Measurements from ENCODE around the gene CDH24.
"Not testable (repeated sequence)": the region's sequence is repeated elsewhere in the genome, so short reads cannot be mapped to it uniquely, and the experiment has no call there.

Gene CDH24

GRCh38 chr14:23020143-23021128 lies 36.9 kb downstream of the CDH24 start:
- no peak for DNase-seq (ENCODE audit: low spot score)

- no peak for DNase-seq (ENCODE audit: low spot score)
Measured at GRCh38 chr14:23018107-23018506, 39.2 kb downstream of the CDH24 start.

GRCh38 chr14:23017091-23017490 lies 40.2 kb downstream of the CDH24 start:
- DNase-seq (ENCODE audit: low spot score) = no peak

- DNase-seq (ENCODE audit: low spot score) = no peak
Measured at GRCh38 chr14:23015618-23016017, 41.7 kb downstream of the CDH24 start.

DNA sequence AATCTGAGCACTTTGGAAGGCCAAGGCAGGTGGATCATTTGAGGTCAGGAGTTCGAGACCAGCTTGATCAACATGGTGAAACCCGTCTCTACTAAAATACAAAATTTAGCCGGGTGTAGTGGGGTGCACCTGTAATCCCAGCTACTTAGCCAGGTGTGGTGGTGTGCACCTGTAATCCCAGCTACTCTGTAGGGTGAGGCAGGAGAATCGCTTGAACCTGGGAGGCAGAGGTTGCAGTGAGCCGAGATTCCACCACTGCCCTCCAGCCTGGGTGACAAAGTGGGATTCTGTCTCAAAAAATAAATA lies 43.6 kb downstream of the CDH24 start:
- DNase-seq (ENCODE audit: low spot score) = not testable (repeated sequence)

DNA sequence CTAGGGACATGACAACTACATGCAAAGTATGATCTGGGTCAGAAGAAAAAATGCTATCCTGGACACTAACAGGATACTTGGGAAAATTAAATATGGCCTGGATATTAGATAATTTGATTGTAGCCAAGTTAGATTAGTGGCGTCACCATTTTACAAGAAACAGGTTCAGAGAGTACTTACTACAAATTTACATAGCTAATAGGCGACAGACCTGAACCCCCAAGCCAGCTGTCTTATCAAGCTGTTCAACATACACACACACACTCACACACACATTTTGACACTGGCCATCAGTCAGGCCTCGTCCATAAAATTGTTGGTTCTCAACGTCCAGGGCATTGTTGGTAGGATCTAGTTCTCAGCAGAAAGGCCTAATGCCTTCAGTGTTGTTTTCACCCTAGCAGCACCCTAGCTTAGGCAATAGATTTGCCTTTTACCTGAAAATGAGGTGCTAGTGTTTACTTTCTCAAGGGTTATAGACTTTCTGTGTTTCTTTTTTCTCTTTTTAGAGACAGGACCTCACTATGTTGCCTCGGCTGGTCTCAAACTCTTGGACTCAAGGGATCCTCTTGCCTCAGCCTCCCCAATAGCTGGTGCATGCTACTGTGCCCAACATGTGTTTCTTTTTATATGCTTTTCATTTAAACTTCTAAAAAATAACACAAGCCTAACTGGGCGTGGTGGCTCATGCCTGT lies 44.1 kb downstream of the CDH24 start:
- DNase-seq (ENCODE audit: low spot score) = no peak

DNA sequence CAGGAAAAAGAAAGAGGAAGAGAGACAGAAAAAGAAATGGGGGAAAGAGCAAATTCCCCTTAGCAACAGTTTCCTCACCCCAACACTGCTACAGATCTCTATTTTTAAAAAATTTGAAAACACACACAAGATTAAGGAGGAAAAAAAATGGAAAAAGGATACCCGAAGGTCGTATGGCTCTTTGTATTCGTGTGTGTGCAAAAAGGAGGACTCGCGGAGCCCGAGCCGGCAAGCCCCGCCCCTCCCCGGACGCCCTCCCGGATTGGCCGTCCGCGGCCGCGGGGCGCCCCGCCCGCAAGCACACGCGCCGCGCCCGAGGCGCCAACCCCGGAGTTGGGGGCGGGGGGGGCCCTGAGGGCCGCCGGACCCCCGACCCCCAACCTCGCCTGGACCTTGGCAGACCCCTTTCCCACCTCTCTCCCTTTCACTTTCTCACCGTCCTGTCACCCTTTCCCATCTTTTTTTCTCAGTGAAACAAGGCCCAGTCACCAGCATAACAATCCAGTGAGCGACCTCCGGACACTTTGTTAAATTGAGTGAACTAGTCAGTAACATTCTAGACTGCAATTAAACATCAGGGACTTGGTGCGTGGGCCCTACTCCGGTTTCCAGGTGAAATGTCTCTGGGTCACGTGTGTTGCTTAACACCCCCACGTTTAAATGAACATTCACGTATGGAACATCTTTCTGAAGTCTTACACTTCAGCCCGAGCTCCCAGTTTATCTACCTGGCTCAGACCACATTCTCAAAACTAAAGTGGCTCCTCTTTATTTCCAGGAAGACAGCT lies 47.2 kb downstream of the CDH24 start, which contains the start of gene C14orf93:
Gene C14orf93, minus strand, starts transcription at position 205 of the 788 bp plus-strand sequence. CDS start 11,120 bp downstream, outside the sequence.
- DNase-seq (ENCODE audit: low spot score) = peak; percentile 96

DNA sequence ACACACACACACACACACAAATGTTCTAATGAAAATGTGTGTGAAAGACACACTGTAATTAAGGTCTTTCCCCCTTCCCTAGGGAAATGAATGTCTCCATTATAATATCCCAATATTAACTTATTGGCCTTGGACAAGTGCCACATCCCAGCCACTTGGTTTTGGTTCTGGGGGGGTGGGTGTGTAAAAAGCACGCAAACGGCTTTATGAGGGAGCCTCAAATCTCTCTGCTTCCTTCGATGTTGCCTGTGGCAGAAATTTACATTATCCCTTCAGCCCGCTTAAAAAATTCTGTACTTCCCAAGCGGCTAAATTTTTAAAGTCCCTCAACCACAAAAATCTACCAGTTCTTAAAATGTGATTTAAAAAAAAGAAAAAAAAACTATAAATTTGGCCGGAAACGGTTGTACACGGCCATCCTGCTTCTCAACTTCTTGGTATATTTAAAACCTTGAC lies 47.8 kb downstream of the CDH24 start:
- DNase-seq (ENCODE audit: low spot score) = no peak

DNA sequence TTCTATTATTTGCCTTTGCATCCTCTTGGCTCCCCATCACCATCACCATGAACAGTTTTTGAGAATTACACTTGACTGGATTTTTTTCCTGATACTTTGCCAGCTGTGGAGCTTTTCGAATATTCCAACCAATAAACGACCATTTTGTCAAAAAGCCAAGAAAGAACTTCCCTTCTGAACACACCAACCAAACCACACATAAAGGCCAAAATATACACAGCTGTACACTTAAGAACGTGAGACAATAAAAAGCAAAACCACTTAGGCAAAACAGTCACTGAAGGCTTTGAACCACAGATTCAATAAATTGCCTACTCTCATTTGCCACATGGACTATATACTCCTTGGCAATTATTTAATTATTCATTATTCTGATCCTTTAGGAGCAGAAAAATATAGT lies 48.5 kb downstream of the CDH24 start:
- no peak for DNase-seq (ENCODE audit: low spot score)

DNA sequence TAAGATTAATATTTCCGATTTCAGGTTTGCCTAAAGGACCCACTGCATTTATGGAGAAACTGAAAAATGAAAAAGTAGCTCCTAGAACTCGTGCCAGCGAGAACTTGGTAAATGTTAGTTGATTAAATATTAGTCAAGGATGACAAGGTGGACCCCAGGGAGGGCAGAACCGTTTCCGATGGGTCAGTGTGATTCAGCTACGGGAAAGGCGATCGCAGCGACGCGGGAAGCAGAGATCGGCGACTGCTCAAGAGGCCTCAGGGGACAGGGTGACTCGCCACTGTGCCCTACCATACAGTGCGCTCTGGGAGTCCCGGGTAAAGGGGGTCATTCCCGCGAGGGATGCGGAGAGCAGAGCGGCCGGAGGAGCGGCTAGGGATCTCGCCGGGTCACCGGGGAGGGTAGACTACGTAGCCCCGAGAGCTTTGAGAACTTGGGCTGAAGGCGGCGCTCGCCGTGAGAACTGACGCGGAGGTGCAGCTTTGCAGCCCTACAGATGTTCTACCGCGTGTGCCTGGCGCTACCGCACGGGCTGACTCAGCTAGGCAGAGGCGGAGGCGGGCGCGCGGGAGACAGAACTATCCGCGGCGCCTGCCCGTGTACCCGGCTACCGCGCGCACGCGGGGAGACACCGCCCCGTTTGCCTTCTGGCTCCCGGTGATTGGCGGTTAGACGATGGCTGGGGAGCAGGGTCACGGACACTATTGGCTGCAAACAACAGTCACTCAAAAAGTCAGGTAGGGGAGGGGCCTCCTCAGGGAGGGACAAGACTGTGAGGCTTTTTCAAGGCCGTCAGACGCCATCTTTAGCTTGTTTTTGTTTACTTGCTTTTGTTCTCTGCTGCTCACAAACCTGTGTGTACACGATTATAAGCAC lies 50.5 kb downstream of the CDH24 start:
- peak; percentile 99 for DNase-seq (ENCODE audit: low spot score)

DNA sequence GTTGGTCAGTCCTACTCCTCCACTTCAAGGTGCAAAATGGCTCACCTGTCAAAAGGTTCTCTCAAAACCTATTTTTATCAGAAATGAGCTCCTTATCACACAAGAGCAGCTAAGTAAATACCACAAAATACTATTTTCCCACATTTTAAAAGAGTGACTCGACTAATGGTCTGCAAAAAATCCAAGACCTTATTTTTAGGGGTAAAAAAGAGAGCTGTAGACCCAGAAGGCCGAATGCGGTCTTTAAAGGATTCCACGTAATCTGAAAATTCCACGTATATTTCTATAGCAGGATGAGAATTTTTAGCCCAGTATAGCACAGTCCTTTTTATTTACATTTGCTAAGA lies 51.2 kb downstream of the CDH24 start:
- no peak for DNase-seq (ENCODE audit: low spot score)

- no peak for DNase-seq (ENCODE audit: low spot score)
Measured at GRCh38 chr14:23005451-23006187, 51.7 kb downstream of the CDH24 start.

- not testable (repeated sequence) for DNase-seq (ENCODE audit: low spot score)
Measured at GRCh38 chr14:23004274-23004673, 53.0 kb downstream of the CDH24 start.

- no peak for DNase-seq (ENCODE audit: low spot score)
Measured at GRCh38 chr14:23002592-23002991, 54.7 kb downstream of the CDH24 start.

DNA sequence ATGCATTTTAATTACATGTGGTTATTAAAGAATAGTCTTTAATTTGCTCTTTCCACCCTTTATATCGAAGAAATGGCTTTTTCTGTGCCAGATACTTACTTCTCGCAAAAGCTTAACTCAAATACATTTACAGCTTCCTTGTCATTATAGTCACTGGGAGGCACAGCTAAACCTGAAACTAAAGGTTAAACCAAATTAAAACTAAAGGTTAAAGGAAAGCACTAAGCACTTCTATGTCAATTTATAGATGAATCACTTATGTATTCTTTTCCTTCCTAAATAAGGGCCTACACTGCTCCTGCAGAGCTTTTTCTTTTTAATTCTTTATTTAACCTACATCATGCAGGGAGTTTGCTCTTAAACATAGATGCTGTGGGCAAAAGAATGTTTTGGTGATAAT lies 56.5 kb downstream of the CDH24 start:
- no peak for DNase-seq (ENCODE audit: low spot score)

GRCh38 chr14:22998329-22999012 lies 58.8 kb downstream of the CDH24 start:
- no peak for DNase-seq (ENCODE audit: low spot score)

DNA sequence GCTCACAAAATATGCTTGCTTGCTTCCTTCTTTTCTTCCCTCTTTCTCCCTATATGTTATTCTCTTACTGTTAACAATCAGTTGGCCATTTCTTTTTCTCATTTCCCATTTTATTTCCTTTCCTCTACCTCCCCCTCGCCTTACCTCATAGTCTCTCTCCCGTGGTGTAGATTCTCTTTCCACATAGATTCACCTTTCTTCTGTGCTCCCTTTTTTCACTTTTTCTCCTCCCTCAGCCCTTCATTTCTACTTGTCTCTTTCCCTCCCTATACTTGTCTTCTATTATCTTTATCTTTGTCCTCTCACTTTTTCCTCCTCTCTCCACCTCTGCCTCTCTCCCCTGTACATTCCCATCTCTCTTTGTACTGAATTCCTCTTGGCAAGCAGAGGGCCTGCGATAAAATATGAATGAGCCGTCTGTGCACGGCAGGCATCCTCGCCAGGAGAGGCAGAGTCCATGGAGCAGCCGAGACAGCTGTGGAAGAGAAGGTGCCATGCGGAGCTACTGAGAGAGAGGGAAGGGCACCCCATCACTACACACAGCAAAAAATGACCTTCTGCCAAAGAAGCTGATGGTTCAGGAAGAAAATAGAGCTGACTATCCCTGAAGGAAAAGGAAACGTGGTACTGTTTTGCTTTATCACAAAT lies 59.5 kb downstream of the CDH24 start:
- DNase-seq (ENCODE audit: low spot score) = no peak

All from GM03348 (cell line).